Thymus (tissue), 11 donors: ENCODE data around the gene RAB33B. TPM values are rescaled to one million over a fixed set of nuclear protein-coding genes. Genes with fewer than 3 reads are reported as not detected.

ENCODE experiments used
- DNase-seq, 9 donors: peaks; one replicate each; pipeline ENCODE4 v3.0.0-alpha.2; 2013; ENCODE audit warnings: low spot score in 9 of 9, low read depth in 6 of 9, missing footprints in 1 of 9
- H3K27ac ChIP-seq, 2 donors: one replicate each; pipeline ENCODE4 v1.5.1; 2013; ENCODE audit warnings: control low read depth in 1 of 2, low read depth in 1 of 2, low read length in 1 of 2, mild to moderate bottlenecking in 1 of 2, moderate library complexity in 1 of 2
- H3K27me3 ChIP-seq, 2 donors: one replicate each; pipeline ENCODE4 v1.5.1; 2013; ENCODE audit warnings: low read length in 1 of 2; ENCODE audit not compliant: control insufficient read depth in 2 of 2, insufficient read depth in 1 of 2
- H3K36me3 ChIP-seq, 2 donors: one replicate each; pipeline ENCODE4 v1.5.1; 2013; ENCODE audit warnings: low read length in 1 of 2, mild to moderate bottlenecking in 1 of 2, moderate library complexity in 1 of 2; ENCODE audit not compliant: control insufficient read depth in 2 of 2, insufficient read depth in 2 of 2
- H3K4me1 ChIP-seq, 2 donors: one replicate each; pipeline ENCODE4 v1.5.1; 2013; ENCODE audit warnings: low read length in 2 of 2; ENCODE audit not compliant: control insufficient read depth in 2 of 2, insufficient read depth in 2 of 2
- H3K4me3 ChIP-seq, 2 donors: one replicate each; pipeline ENCODE4 v1.5.1; 2013; ENCODE audit warnings: low read length in 2 of 2, control low read depth in 1 of 2, mild to moderate bottlenecking in 1 of 2
- H3K9me3 ChIP-seq, 2 donors: one replicate each; pipeline ENCODE4 v1.5.1; 2013; ENCODE audit warnings: low read length in 1 of 2, mild to moderate bottlenecking in 1 of 2; ENCODE audit not compliant: control insufficient read depth in 2 of 2, insufficient read depth in 1 of 2
- WGBS: extraction: QIAGEN DNeasy Blood & Tissue Kit; methylation state at CpG from one replicate; pipeline ENCODE4 v1.1.7; 2013; 5-methylcytosine and 5-hydroxymethylcytosine counted together
- polyA plus RNA-seq: library from polyadenylated mRNA; stranded (reverse); fragments of 200-250 nt; gene quantifications from one replicate; pipeline ENCODE4 v1.2.3, GENCODE V29; 2013
- total RNA-seq: library from RNA; stranded (reverse); fragments of 120-200 nt; gene quantifications from one replicate; pipeline ENCODE4 v1.2.4, GENCODE V29; 2013
- donor health status: healthy.

Gene RAB33B
- total and polyA plus RNA-seq, 2 donors: 4.5 to 6.7 TPM

DNA sequence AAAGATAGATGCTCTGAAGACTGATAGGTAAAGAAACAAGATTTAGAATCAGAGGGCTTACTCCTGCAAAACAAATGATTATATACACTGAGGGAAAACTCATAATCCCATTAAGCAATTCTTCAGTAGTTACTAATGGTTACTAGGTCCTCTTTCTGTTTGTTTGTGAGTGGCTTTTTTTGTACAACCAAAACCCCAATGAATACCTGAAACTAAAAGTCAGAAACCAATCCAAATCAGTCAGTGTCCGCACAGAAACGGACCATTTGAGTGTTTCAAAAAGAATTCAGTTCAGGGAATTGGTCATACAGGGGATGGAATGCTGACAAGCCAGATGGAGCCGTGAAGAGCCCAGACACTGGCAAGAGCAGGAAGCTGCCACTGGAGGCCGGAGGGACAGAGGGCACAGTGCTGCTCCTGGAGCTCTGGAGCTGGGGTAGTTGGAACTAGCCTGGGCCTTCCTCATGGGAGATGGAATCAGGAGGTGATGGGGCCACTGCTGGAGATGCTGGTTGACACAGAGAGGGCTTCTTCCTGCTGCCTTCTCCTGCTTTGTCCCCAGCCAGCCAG is 70.2 kb downstream of the RAB33B start:
- H3K36me3 ChIP-seq: peaks cover 6% of the 10 kb centered on the region in 2 donors
- no peak overlapping the region for H3K27ac ChIP-seq
- H3K4me3 ChIP-seq: no peak overlapping the region
- no peak for DNase-seq
- H3K9me3 ChIP-seq: no peaks in the 10 kb centered on the region
- H3K4me1 ChIP-seq: peaks cover 0 to 8% of the 10 kb centered on the region in 2 donors
- H3K27me3 ChIP-seq: no peaks in the 10 kb centered on the region
- WGBS: 97% methylated on average over 4 of the region's 4 CpGs

DNA sequence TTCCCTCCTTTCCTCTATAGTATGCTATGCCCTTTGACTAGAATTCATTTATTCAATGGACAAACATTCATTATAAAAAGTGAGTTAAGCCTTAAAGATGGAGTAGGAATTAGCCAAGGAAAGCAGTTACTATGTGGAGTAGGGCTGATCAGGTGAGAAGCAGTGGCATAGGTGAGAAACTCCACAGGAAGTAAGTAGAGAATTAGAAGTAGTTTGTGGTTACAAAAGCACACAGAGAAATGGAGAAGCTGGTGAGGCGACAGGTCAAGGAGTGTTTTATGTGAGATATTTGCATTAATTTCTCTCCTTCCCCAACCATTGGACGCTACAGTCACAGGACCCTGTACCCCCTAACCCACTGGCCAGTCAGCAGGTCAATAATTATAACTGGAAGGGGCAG is 71.5 kb downstream of the RAB33B start:
- DNase-seq: no peak
- Histone ChIP-seq H3K36me3 (peaks cover 6% of the 10 kb centered on the region in 2 donors), H3K27ac (no peak overlapping the region), H3K4me1 (peaks cover 0 to 8% of the 10 kb centered on the region in 2 donors), H3K27me3 (no peaks in the 10 kb centered on the region), H3K4me3 (no peak overlapping the region), H3K9me3 (no peaks in the 10 kb centered on the region)
- WGBS: 36% methylated on average over 2 of the region's 2 CpGs

Other genes with a start within 250 kb of the RAB33B start
- gene MGARP, start 173.9 kb upstream of the RAB33B start, total RNA-seq: 0.19 TPM
- gene MGARP, start 173.9 kb upstream of the RAB33B start, polyA plus RNA-seq: 0.80 TPM
- gene NAA15, start 152.6 kb upstream of the RAB33B start, total RNA-seq: 31.4 TPM
- 9.9 TPM for gene NAA15, start 152.6 kb upstream of the RAB33B start, polyA plus RNA-seq
- 50.6 TPM for gene NDUFC1, start 151.6 kb upstream of the RAB33B start, total RNA-seq
- gene NDUFC1, start 151.6 kb upstream of the RAB33B start, polyA plus RNA-seq: 113 TPM
- 6.0 TPM for gene SETD7, start 102.1 kb downstream of the RAB33B start, total RNA-seq
- 15.6 TPM for gene SETD7, start 102.1 kb downstream of the RAB33B start, polyA plus RNA-seq
- gene MGST2, start 211.7 kb downstream of the RAB33B start, total RNA-seq: 38.4 TPM
- gene MGST2, start 211.7 kb downstream of the RAB33B start, polyA plus RNA-seq: 88.2 TPM